Amniotic epithelial cell (primary cell): Measurements from ENCODE around the gene MESD.

Source experiments
- DNase-seq: peaks from one replicate; pipeline ENCODE4 v3.0.0-alpha.2; 2010; ENCODE audit warnings: low read depth

Gene MESD

DNA sequence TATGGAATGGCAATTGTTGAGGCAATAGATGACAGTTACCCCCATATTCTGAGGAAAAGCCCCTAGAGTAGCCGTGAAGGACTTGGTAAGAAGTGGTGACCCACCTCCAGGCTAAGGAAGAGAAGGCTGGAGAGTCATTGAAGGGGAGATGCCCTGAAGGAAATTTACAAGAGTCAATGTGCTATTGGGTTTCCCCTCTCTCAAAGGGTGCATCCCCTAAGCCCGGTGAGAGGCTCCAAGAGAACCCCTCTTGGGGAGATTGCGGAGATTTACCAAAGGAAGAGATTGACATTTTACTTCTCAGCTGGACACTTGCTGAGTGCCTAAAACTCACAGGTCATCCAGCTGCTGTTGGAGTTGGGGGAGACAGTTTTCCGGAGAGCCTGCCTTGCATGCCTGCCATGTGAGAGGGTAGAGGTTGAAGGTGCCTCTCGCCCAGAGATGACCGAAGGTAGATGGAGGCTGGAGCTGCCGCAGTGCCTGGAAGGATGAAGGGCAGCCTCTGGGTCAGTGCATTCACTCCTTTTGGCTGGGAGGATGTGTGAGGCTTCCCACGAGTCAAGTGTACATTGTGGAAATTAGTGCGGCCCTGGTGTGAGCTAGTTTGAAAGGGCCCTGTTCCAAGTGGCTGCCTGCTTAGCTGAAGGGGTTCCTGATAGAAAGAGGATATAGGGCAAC, 30.7 kb downstream of the MESD start:
- DNase-seq: no peak

GRCh38 chr15:80957976-80958375, 31.6 kb downstream of the MESD start:
- no peak for DNase-seq

DNA sequence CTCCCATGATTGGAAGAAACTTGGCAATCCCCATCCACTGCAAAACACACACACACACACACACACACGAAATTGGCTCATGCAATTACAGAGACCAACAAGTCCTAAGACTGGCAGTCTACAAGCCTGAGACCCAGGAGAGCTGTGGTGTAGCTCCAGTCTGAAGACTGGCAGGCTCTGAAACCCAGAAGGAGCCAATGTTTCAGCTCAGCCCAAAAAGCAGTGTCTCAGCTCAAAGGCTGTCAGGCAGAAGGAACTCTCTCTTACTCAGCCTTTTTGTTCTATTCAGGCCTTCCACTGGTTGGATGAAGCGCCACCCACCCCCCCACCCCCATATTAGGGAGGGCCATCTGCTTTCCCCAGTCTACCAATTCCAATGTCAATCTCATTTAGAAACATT, 32.1 kb downstream of the MESD start:
- no peak for DNase-seq

- peak; percentile 94 for DNase-seq
These were observed 33.8 kb downstream of the MESD start for GRCh38 chr15:80955571-80956452.

DNA sequence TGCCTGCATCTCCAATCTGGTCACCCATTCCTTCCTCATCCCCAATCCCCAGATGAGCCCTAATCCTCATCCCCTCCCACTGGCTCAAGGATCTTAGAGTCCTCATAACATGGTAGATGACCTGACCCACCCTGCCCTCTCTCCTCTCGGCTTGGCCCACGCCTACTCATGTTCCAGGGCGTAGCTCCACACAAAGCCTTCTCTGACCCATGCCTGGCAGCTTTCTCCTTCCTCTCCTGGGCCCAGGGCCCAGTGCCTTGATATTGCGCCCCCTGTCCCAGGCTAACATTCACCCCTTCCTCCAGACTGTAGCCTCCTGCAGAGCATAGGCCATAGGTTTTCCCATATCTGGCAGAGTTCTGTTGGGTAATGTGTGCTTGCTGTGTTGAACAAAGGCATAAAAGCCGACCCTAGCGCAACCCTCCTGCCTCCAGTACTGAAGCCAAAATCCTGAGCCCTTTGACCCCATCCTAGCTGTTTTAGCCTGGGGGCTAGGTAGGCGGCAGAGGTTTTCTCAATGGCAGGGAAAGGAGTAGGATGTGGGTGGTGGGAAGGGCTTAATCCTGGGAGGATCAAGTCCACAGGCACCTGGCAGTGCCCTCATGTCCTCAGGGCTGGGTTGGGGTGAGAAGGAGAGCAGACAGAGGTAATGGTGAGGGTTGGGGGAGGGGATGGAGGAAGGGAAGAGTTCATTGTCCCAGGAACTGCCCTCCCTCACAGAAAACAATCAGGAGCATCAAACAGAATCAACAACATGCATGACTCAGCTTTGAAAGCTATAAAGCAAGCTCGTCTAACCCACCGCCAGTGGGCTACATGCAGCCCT, 35.5 kb downstream of the MESD start:
- no peak for DNase-seq

- no peak for DNase-seq
These were observed 36.3 kb downstream of the MESD start for GRCh38 chr15:80953001-80953952.

- no peak for DNase-seq
These were observed 37.7 kb downstream of the MESD start for GRCh38 chr15:80951941-80952340.

DNA sequence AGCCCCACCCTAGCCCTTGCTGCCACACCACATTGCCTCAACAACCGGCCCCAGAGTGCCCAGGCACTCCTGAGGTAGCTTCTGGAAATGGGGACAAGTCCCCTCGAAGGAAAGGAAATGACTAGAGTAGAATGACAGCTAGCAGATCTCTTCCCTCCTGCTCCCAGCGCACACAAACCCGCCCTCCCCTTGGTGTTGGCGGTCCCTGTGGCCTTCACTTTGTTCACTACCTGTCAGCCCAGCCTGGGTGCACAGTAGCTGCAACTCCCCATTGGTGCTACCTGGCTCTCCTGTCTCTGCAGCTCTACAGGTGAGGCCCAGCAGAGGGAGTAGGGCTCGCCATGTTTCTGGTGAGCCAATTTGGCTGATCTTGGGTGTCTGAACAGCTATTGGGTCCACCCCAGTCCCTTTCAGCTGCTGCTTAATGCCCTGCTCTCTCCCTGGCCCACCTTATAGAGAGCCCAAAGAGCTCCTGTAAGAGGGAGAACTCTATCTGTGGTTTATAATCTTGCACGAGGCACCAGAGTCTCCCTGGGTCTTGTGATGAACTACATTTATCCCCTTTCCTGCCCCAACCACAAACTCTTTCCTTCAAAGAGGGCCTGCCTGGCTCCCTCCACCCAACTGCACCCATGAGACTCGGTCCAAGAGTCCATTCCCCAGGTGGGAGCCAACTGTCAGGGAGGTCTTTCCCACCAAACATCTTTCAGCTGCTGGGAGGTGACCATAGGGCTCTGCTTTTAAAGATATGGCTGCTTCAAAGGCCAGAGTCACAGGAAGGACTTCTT, 39.1 kb downstream of the MESD start:
- no peak for DNase-seq

DNA sequence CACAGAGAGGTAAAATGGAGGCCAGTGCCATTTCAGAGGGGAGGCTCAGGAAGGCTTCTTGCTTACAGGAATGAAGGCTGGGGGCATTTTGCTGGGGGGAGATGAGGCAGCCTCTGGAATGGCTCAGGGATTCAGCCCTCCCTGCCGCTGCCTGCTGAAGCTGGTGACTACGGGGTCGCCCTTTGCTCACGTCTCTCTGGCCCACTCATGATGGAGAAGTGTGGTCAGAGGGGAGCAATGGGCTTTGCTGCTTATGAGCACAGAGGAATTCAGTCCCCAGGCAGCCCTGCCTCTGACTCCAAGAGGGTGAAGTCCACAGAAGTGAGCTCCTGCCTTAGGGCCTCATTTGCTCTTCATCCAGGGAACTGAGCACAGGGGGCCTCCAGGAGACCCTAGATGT, 39.9 kb downstream of the MESD start:
- DNase-seq: no peak

GRCh38 chr15:80948651-80949292, 40.8 kb downstream of the MESD start:
- DNase-seq: no peak

DNA sequence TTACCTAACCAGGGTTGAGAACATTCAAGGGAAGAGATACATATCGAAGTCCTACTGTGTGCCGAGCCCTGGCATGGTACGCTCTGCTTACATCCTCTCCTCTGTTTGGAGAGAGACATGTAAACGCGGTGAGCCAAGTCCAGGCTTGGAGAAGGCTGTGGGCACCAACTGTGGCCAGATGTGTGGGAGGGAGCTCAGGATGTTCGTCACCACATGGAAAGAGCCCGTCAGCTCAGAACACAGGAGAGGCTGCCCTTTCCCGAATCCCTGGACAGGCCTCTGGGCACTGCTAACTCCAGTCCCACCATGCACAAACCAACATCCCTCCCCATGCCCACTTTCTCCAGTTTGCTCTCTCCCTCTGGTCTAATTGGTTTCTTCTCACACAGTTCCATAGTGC, 43.0 kb downstream of the MESD start:
- no peak for DNase-seq

DNA sequence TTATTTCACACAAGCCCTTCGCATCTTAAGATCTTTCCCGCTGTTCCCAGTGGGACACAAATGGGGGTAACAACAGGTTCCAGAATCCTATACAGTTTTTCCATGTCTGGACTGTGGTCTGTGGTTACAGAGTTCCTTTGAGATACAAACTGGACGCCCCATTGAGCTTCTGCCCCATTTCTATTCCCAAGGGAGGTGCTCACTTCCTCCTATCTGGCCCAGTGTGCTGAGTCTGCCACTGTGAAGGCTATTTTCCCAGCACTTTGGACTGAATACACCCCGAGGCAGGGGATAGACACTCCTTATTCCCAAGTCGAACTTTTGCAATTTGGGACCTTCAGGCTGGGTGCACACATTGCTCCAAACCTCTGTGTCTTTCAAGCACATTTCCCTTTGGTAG, 44.0 kb downstream of the MESD start:
- DNase-seq: no peak

GRCh38 chr15:80944818-80945217, 44.8 kb downstream of the MESD start:
- no peak for DNase-seq

DNA sequence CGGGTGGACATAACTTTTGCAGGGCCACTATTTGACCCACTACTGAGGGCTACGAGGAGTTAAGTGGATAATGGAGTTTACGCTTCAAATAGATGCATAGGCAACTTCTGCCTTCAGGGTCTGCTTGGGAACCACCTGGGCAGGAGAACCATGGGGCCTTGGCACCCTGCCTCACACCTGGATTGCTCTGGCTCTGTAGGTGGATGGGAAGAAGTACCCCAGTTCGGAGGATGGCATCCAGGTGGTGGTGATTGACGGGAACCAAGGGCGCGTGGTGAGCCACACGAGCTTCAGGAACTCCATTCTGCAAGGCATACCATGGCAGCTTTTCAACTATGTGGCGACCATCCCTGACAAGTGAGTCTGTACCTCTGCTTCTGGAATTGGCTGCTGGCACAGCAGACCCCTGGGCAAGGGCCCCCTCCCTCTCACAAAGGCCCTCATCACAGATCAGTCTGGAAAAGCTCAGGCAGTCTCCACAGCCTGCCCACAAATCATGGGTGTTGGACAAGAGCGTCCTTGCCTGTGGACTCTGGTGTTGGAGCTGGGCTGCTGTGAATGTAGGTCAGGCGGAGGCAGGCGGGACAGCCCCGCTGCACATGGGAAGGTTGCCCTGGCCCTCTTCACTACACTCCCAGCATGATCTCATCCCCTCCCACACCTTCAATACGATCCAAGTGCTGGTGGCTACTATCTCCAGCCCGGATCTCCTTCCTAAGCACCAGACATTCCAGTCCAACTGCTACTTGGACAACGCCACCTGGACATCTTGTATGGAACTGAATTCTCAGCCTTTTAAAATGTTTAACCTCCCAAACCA, 46.7 kb downstream of the MESD start:
- peak; percentile 77 for DNase-seq

DNA sequence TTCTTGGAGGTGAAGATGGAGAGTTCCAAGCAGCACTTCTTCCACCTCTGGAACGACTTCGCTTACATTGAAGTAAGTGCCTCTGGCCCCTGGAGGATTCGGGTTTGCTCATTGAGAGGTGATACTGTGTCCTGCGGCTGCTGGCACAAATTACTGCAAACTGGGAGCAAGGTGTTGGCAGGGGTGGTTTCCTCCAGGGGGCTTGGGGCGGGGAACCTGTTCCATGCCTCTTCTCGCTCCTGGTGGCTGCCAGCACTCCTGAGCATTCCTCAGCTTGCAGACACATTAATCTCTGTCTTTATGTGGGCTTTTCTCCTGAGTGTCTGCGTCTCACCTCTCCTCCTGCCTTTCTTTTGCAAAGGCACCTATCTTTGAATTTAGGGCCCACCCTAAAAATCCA, 47.4 kb downstream of the MESD start:
- DNase-seq: no peak

DNA sequence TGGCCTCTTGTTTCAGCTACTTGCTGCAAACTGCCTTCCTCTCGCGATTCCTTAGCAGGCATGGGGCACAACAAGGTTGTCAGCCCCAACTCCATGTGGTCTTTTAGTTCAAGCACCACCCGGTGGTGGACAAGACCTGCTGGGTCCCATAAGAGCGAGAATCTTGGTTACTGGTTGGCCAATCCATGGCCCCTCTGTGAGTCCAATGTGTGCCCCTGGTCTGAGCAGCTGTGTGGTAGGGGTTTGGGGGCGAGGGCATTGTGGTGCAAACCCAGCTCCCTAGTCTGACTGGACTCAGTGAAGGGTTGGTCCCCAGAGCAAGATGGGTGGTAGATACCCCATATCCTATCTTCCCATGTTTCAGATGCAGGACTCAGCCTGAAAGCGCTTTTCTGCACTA, 48.8 kb downstream of the MESD start:
- DNase-seq: no peak

- DNase-seq: no peak
These were observed 49.3 kb downstream of the MESD start for GRCh38 chr15:80940331-80940730.

DNA sequence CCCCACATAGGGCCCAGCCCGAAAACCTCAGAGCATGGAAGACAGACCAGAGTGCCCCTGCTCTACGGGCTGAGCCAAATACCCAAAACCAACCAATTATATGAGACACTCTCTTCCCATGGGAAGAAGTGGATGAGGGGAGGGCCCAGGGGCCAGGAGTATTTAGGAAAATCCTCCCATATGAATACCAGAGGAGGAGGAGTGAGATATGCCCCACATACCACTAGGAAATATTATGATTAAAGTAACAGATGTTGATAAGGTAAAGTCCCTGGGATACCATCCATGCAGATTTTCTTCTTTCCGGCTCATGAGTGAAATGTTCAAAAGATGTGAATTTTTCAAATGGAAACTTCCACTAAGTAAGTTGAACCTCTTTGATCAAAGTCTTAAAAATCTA, 50.4 kb downstream of the MESD start:
- no peak for DNase-seq

DNA sequence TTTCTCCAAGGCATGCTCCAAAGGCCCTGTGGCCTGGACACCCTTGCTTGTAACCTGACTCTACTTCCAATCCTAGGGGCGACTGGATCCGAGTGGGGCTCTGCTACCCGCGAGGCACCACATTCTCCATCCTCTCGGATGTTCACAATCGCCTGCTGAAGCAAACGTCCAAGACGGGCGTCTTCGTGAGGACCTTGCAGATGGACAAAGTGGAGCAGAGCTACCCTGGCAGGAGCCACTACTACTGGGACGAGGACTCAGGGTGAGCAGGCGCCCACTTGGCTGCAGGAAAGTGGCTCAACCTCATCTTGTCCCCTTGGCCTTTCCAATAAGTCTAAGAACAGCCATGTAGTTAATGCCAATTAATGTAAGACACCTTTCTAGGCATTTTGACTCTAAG, 51.9 kb downstream of the MESD start:
- no peak for DNase-seq
